CD4-positive, alpha-beta memory T cell (primary cell): ENCODE data around the gene PCNP. TPM values are rescaled to one million over a fixed set of nuclear protein-coding genes. Genes with fewer than 3 reads are reported as not detected.
"Not testable (repeated sequence)": the region's sequence is repeated elsewhere in the genome, so short reads cannot be mapped to it uniquely, and the experiment has no call there.

Experiments
- CTCF ChIA-PET: fragments of 350-600 bp; sonication (Branson Sonifier 250); formaldehyde crosslinking; loops from one replicate; lab custom pipeline; 2021; ENCODE audit warnings: inconsistent platforms; ENCODE audit not compliant: partially characterized antibody; lab: Charles Lee
- POLR2A ChIA-PET: fragments of 350-600 bp; sonication (Branson Sonifier 250); formaldehyde crosslinking; loops from one replicate; lab custom pipeline; 2021; ENCODE audit not compliant: partially characterized antibody; lab: Charles Lee
- DNase-seq, 5 donors: peaks; one replicate each; pipeline versions ENCODE4 v3.0.0 to v3.0.0-alpha.2; 2020 to 2022; ENCODE audit warnings: mixed read lengths in 1 of 5
- H3K27ac ChIP-seq: one replicate; pipeline ENCODE4 v1.7.0; 2013; ENCODE audit warnings: low read depth, low read length
- H3K27me3 ChIP-seq: 2 replicates; pipeline ENCODE4 v1.7.0; 2013; ENCODE audit warnings: mild to moderate bottlenecking, low read length, moderate library complexity; ENCODE audit not compliant: insufficient read depth
- H3K36me3 ChIP-seq: 2 replicates; pipeline ENCODE4 v1.7.0; 2013; ENCODE audit warnings: mild to moderate bottlenecking, low read length, moderate library complexity; ENCODE audit not compliant: insufficient read depth
- H3K4me1 ChIP-seq: 2 replicates; pipeline ENCODE4 v1.7.0; 2013; ENCODE audit warnings: mild to moderate bottlenecking, low read length, moderate library complexity; ENCODE audit not compliant: insufficient read depth
- H3K4me3 ChIP-seq, 2 donors: one replicate each; pipeline ENCODE4 v1.7.0; 2013; ENCODE audit warnings: low read length in 2 of 2, mild to moderate bottlenecking in 1 of 2
- H3K9me3 ChIP-seq, 2 donors: one replicate each; pipeline ENCODE4 v1.7.0; 2013; ENCODE audit warnings: low read length in 2 of 2, control low read depth in 1 of 2; ENCODE audit not compliant: control insufficient read depth in 1 of 2
- H3K27ac Mint-ChIP-seq, 7 donors: one replicate each; pipeline ENCODE4 v1.8.0; 2020 to 2021; ENCODE audit warnings: mixed read lengths in 7 of 7, mild to moderate bottlenecking in 6 of 7, inconsistent platforms in 3 of 7, moderate library complexity in 3 of 7
- H3K27me3 Mint-ChIP-seq, 2 donors: one replicate each; pipeline ENCODE4 v1.8.0; 2020 to 2021; ENCODE audit warnings: mixed read lengths in 2 of 2
- H3K36me3 Mint-ChIP-seq, 2 donors: one replicate each; pipeline ENCODE4 v1.8.0; 2020 to 2021; ENCODE audit warnings: mixed read lengths in 2 of 2, inconsistent platforms in 1 of 2, mild to moderate bottlenecking in 1 of 2
- H3K4me1 Mint-ChIP-seq, 4 donors: one replicate each; pipeline ENCODE4 v1.8.0; 2020 to 2021; ENCODE audit warnings: mixed read lengths in 4 of 4, mild to moderate bottlenecking in 1 of 4
- H3K4me3 Mint-ChIP-seq, 8 donors: one replicate each; pipeline ENCODE4 v1.8.0; 2020 to 2021; ENCODE audit warnings: mixed read lengths in 8 of 8, mild to moderate bottlenecking in 7 of 8, moderate library complexity in 6 of 8, inconsistent platforms in 3 of 8
- H3K9me3 Mint-ChIP-seq, 8 donors: one replicate each; pipeline ENCODE4 v1.8.0; 2020 to 2021; ENCODE audit warnings: mixed read lengths in 8 of 8, mild to moderate bottlenecking in 5 of 8, inconsistent platforms in 3 of 8, moderate library complexity in 1 of 8
- intact Hi-C: fragments of 100-400 bp; cut with micrococcal nuclease; formaldehyde crosslinking; loops from one replicate; pipeline ENCODE4 v1.15.1; 2023
- polyA plus RNA-seq, 2 donors: library from polyadenylated mRNA; unstranded; fragments of 300-500 nt; fragmentation: Illumina TruSeq; gene quantifications; one replicate each; pipeline ENCODE4 v1.2.3, GENCODE V29; 2021
- total RNA-seq, 2 experiments: library from RNA; stranded (reverse); gene quantifications; one replicate each; pipeline ENCODE4 v1.2.3, GENCODE V29; 2021

Gene PCNP
- total and polyA plus RNA-seq, 4 experiments from 2014 or later, result 117 to 189 (median 163) TPM

DNA sequence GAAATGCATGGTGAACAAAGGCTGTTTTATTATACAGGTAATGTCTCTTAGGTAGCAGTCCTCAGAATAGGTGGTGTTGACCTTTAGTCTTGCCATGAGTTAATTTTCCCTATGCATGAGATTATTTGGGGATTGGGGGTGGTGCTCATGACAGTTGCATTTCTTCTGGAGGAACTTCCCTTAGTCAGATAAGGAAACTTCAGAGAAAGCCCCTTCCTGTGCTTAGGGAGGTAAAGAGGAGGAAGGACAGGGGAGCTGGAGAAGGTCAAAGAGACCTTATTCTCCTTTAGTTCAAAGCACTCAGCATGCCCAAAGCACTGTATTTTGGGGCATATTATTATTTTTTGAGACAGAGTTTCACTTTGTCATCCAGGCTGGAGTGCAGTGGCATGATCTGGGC, 55.2 kb downstream of the PCNP start:
- Mint-ChIP-seq H3K9me3 (no peaks in the 10 kb centered on the region), H3K4me1 (no peaks in the 10 kb centered on the region), H3K4me3 (peak overlapping the region in 1 of 8 donors; percentile 12), H3K27ac (peak overlapping the region in 1 of 7 donors; percentile 1), H3K27me3 (no peaks in the 10 kb centered on the region), H3K36me3 (no peaks in the 10 kb centered on the region)
- no peaks in the 10 kb centered on the region for H3K36me3 ChIP-seq
- ChIA-PET POLR2A (no interaction called here), CTCF (no interaction called here)
- intact Hi-C loops, result no loop called here
- H3K9me3 ChIP-seq, result no peaks in the 10 kb centered on the region
- no peak overlapping the region for H3K4me3 ChIP-seq
- H3K27me3 ChIP-seq, result no peaks in the 10 kb centered on the region
- H3K27ac ChIP-seq, result no peak overlapping the region
- H3K4me1 ChIP-seq, result no peaks in the 10 kb centered on the region
- no peak for DNase-seq

DNA sequence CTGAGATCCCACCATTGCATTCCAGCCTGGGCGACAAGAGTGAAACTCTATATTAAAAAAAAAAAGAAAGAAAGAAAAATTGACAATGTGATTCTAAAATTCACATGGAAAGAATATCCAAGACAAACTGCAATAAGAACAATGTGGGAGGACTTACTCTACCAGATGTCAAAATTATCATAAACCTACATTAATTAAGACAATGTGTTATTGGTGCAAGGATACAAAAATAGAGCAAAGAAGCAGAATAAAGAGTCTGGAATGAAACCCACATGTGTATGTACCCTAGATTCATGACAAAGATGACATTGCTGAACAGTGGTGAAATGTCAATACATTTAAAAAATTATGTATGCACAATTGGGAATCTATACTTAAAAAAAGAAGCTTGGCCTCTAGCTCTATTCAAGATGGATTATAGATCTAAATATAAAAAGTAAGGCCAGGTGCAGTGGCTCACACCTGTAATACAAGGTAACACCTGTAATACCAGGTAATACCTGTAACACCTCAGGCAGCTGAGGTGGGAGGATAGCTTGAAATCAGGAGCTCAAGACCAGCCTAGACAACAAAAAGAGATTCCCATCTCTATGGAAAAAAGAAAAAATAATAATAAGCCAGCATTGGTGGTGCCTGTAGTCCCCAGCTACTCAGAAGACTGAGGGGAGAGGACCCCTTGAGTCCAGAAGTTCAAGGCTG, 57.3 kb downstream of the PCNP start:
- Mint-ChIP-seq H3K27ac (peak overlapping the region in 1 of 7 donors; percentile 66), H3K27me3 (no peaks in the 10 kb centered on the region), H3K9me3 (no peaks in the 10 kb centered on the region), H3K36me3 (no peaks in the 10 kb centered on the region), H3K4me1 (peaks cover 0 to 1% (median 1%) of the 10 kb centered on the region in 4 donors), H3K4me3 (no peak overlapping the region)
- no peak for DNase-seq
- Histone ChIP-seq H3K9me3 (no peaks in the 10 kb centered on the region), H3K27ac (no peak overlapping the region), H3K4me1 (no peaks in the 10 kb centered on the region), H3K36me3 (no peaks in the 10 kb centered on the region), H3K27me3 (no peaks in the 10 kb centered on the region), H3K4me3 (no peak overlapping the region)
- ChIA-PET CTCF (interaction anchor here (0.6 kb wide), 1 partner anchor 200 kb away, joined by 3 read pairs; no protein-coding TSS in a partner anchor), POLR2A (no interaction called here)
- intact Hi-C loops, result no loop called here

- CTCF ChIA-PET, intact Hi-C loops: not testable (repeated sequence)
These were observed 58.0 kb downstream of the PCNP start for GRCh38 chr3:101631959-101632358.

DNA sequence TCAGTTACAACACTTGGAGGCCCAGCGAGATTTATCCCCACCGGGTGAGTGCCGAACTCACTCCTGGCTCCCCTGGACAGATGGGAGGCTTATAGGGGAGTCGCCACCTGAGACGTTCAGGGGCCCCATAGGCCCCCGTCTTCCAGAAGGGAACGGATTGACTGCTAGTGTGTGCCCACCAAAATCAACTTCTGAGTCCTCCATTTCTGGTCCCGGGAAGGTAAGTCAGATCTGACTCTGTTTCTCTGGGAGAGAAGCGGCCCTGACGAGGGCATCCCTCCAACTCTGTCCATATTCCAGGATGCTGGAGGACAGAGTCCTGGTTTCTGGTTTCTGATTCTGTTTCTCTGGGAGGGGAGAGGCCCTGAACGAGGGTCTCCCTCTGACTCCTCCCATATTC, 58.6 kb downstream of the PCNP start:
- no peaks in the 10 kb centered on the region for H3K36me3 Mint-ChIP-seq
- Histone ChIP-seq H3K27ac (no peak overlapping the region), H3K9me3 (no peaks in the 10 kb centered on the region), H3K36me3 (no peaks in the 10 kb centered on the region), H3K4me1 (no peaks in the 10 kb centered on the region), H3K27me3 (no peaks in the 10 kb centered on the region), H3K4me3 (no peak overlapping the region)
- H3K4me3 Mint-ChIP-seq, result no peak overlapping the region
- H3K27ac Mint-ChIP-seq, result no peak overlapping the region
- H3K4me1 Mint-ChIP-seq, result peaks cover 0 to 5% (median 4%) of the 10 kb centered on the region in 4 donors
- H3K27me3 Mint-ChIP-seq, result no peaks in the 10 kb centered on the region
- CTCF ChIA-PET, result no interaction called here
- H3K9me3 Mint-ChIP-seq, result no peaks in the 10 kb centered on the region
- DNase-seq, result no peak
- POLR2A ChIA-PET, result no interaction called here
- intact Hi-C loops, result no loop called here

More at GRCh38 chr3:101631959-101632358, 58.0 kb downstream of the PCNP start:
- H3K36me3 Mint-ChIP-seq, H3K27me3 ChIP-seq, H3K27ac Mint-ChIP-seq, H3K4me1 ChIP-seq, H3K27ac ChIP-seq, H3K9me3 Mint-ChIP-seq, H3K4me3 Mint-ChIP-seq, DNase-seq, H3K4me3 ChIP-seq, H3K27me3 Mint-ChIP-seq, H3K9me3 ChIP-seq, POLR2A ChIA-PET, H3K36me3 ChIP-seq, H3K4me1 Mint-ChIP-seq: not testable (repeated sequence)

GRCh38 chr3:101633186-101633585, 59.2 kb downstream of the PCNP start:
- Mint-ChIP-seq H3K27ac (peak overlapping the region in 2 of 7 donors; percentile 46 to 49), H3K27me3 (no peaks in the 10 kb centered on the region), H3K36me3 (no peaks in the 10 kb centered on the region), H3K9me3 (no peaks in the 10 kb centered on the region), H3K4me1 (peaks cover 0 to 5% (median 4%) of the 10 kb centered on the region in 4 donors), H3K4me3 (no peak overlapping the region)
- Histone ChIP-seq H3K4me1 (no peaks in the 10 kb centered on the region), H3K27ac (no peak overlapping the region), H3K27me3 (no peaks in the 10 kb centered on the region), H3K9me3 (no peaks in the 10 kb centered on the region), H3K36me3 (no peaks in the 10 kb centered on the region), H3K4me3 (no peak overlapping the region)
- DNase-seq, result no peak
- ChIA-PET POLR2A (no interaction called here), CTCF (no interaction called here)
- intact Hi-C loops, result no loop called here

DNA sequence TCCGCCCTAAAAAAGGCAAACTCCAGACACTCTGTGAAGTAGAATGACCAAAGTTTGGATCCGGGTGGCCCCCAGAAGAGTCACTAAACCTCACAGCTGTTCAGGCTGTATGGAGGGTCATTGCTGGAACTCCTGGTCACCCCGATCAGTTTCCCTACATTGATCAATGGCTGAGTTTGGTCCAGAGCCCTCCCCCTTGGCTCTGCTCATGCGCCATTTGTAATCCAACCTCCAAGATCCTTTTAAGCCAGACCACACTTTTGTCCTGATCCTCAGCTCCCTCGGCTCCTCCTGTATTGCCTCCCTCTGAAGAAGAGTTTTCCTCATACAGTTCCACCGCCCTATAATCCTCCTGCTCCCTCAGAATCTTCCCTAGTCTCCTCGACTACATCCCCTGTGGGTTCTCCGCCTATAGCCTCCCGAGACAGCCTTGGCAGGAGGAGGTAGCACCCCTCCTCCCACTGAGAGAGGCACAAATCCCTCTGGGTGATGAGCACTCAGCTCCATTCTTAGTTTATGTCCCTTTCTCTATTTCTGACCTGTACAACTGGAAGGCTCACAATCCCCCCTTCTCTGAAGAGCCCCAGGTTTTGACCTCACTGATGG, 60.7 kb downstream of the PCNP start:
- Histone ChIP-seq H3K9me3 (no peaks in the 10 kb centered on the region), H3K4me3 (no peak overlapping the region), H3K27me3 (no peaks in the 10 kb centered on the region), H3K36me3 (no peaks in the 10 kb centered on the region), H3K4me1 (no peaks in the 10 kb centered on the region), H3K27ac (no peak overlapping the region)
- POLR2A ChIA-PET, result interaction anchor here (1.2 kb wide), 1 partner anchor 60 kb away, joined by 5 read pairs; the partner anchor contains the start of gene PCNP
- peaks cover 0 to 5% (median 4%) of the 10 kb centered on the region in 4 donors for H3K4me1 Mint-ChIP-seq
- H3K9me3 Mint-ChIP-seq, result no peaks in the 10 kb centered on the region
- no peak overlapping the region for H3K4me3 Mint-ChIP-seq
- no peaks in the 10 kb centered on the region for H3K27me3 Mint-ChIP-seq
- peak overlapping the region in 1 of 7 donors; percentile 33 for H3K27ac Mint-ChIP-seq
- intact Hi-C loops, result no loop called here
- CTCF ChIA-PET, result interaction anchor here (1.2 to 1.7 kb wide), 3 partner anchors 11 to 564 kb away, joined by 3 to 5 read pairs (median 4); no protein-coding TSS in a partner anchor
- DNase-seq, result no peak
- no peaks in the 10 kb centered on the region for H3K36me3 Mint-ChIP-seq

DNA sequence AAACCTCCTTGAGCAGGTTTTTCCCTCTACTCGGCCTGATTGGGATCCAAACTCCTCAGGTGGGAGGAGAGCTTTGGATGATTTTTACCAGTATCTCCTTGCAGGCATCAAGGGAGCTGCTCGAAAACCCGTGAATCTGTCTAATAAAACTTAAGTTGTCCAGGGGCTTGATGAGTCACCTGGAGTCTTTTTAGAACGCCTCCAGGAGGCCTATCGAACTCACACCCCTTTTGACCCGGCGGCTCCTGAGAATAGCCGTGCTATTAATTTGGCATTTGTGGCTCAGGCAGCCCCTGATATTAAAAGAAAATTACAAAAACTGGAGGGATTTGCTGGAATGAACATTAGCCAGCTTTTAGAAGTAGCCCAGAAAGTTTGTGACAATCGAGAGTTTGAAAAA, 61.4 kb downstream of the PCNP start:
- no peaks in the 10 kb centered on the region for H3K9me3 Mint-ChIP-seq
- ChIA-PET POLR2A (interaction anchor here (1.2 kb wide), 1 partner anchor 61 kb away, joined by 5 read pairs; the partner anchor contains the start of gene PCNP), CTCF (interaction anchor here (1.2 to 1.7 kb wide), 3 partner anchors 10 to 565 kb away, joined by 3 to 5 read pairs (median 4); no protein-coding TSS in a partner anchor)
- H3K27ac Mint-ChIP-seq, result no peak overlapping the region
- Histone ChIP-seq H3K4me1 (no peaks in the 10 kb centered on the region), H3K36me3 (no peaks in the 10 kb centered on the region), H3K27me3 (no peaks in the 10 kb centered on the region), H3K27ac (no peak overlapping the region), H3K4me3 (no peak overlapping the region), H3K9me3 (no peaks in the 10 kb centered on the region)
- DNase-seq, result no peak
- H3K36me3 Mint-ChIP-seq, result no peaks in the 10 kb centered on the region
- H3K4me1 Mint-ChIP-seq, result peaks cover 0 to 5% (median 4%) of the 10 kb centered on the region in 4 donors
- intact Hi-C loops, result no loop called here
- H3K27me3 Mint-ChIP-seq, result no peaks in the 10 kb centered on the region
- no peak overlapping the region for H3K4me3 Mint-ChIP-seq
